Epithelial cell of proximal tubule (primary cell): ENCODE data around the gene FNDC3B. TPM values are rescaled to one million over a fixed set of nuclear protein-coding genes. Genes with fewer than 3 reads are reported as not detected.

Experiments
- DNase-seq: peaks from one replicate; pipeline ENCODE4 v3.0.0-alpha.2; 2011; ENCODE audit warnings: low read depth
- H3K4me3 ChIP-seq: 2 replicates; pipeline ENCODE4 v1.5.1; 2011; ENCODE audit warnings: low read depth, mild to moderate bottlenecking, low read length
- CTCF ChIP-seq: conservative IDR thresholded peaks from 2 replicates; pipeline ENCODE4 v1.5.1; 2012; ENCODE audit warnings: low read depth, mild to moderate bottlenecking, low read length
- total RNA-seq: library from RNA; depleted of rRNA; stranded (reverse); fragments of >200 nt; gene quantifications from 2 replicates; pipeline ENCODE4 v1.2.3, GENCODE V29; 2015

FNDC3B gene
- total RNA-seq, 1 donor from 2014 or later, result 37.3 TPM

- no peak for TF ChIP-seq CTCF
- no peak overlapping the region for H3K4me3 ChIP-seq
- no peak for DNase-seq
Observed at GRCh38 chr3:172351895-172352466, 312.6 kb downstream of the FNDC3B start.

- DNase-seq, result no peak
- no peak for TF ChIP-seq CTCF
- H3K4me3 ChIP-seq, result no peak overlapping the region
Observed at GRCh38 chr3:172352786-172353185, 313.4 kb downstream of the FNDC3B start.

- no peak overlapping the region for H3K4me3 ChIP-seq
- DNase-seq, result no peak
- TF ChIP-seq CTCF, result no peak
Observed at GRCh38 chr3:172354931-172355499, 315.6 kb downstream of the FNDC3B start.

- DNase-seq, result peak; percentile 6
- H3K4me3 ChIP-seq, result no peak overlapping the region
- no peak for TF ChIP-seq CTCF
Observed at GRCh38 chr3:172355836-172356235, 316.5 kb downstream of the FNDC3B start.

- DNase-seq, result no peak
- TF ChIP-seq CTCF, result no peak
- no peak overlapping the region for H3K4me3 ChIP-seq
Observed at GRCh38 chr3:172356427-172356826, 317.0 kb downstream of the FNDC3B start.

- no peak overlapping the region for H3K4me3 ChIP-seq
- TF ChIP-seq CTCF, result no peak
- no peak for DNase-seq
Observed at GRCh38 chr3:172357850-172358754, 318.7 kb downstream of the FNDC3B start.
